ENCODE data around the gene RPS6KC1.

- TF ChIP-seq CTCF (IDR thresholded peaks at IDR 0.05) (no peak), POLR2AphosphoS5 (IDR thresholded peaks at IDR 0.05; ENCODE audit: low read depth, low read length) (no peak), REST (IDR thresholded peaks at IDR 0.05; ENCODE audit: insufficient read depth in 1 of 2, low read depth in 2 of 2, low read length in 1 of 2) (no peak), TCF7L2 (IDR thresholded peaks at IDR 0.05; ENCODE audit: low read depth, low read length) (no peak)
These were observed 125.3 kb downstream of the RPS6KC1 start for GRCh38 chr1:213176341-213176740.

Data from Panc1 (cell line).